Neural progenitor cell (in vitro differentiated cells): ENCODE data around the gene UBR2.

Experiments used
- EZH2 ChIP-seq: fragments of 200-600 bp; sonication (generic); IDR thresholded peaks from 2 replicates; pipeline ENCODE4 v1.6.1; 2017; ENCODE audit warnings: antibody characterized with exemption, mild to moderate bottlenecking, moderate library complexity
- TF ChIP-seq, protein P1 (sequence below): fragments of 200-600 bp; sonication (generic); IDR thresholded peaks from 2 replicates; pipeline ENCODE4 v1.5.1; 2017; ENCODE audit warnings: antibody characterized with exemption, mild to moderate bottlenecking

DNA sequence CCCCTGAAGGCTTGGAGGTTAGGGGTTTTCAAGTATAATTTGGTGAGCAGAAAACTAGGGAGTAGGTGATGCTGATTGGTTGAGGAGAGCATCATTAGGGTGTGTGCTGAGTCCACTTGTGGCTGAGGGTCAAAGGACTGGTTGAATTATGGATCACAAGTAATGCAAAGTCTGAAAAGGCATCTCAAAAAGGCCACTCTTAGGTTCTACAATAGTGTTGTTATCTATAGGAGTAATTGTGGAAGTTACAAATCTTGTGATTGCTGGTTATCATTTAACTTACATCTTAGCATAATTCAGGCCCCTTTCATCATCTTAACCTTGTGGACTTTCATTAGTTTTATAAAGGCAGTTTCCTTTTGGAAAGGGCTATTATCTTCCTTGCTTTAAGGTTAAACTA, 60.8 kb downstream of the UBR2 start:
- TF ChIP-seq, protein P1, sequence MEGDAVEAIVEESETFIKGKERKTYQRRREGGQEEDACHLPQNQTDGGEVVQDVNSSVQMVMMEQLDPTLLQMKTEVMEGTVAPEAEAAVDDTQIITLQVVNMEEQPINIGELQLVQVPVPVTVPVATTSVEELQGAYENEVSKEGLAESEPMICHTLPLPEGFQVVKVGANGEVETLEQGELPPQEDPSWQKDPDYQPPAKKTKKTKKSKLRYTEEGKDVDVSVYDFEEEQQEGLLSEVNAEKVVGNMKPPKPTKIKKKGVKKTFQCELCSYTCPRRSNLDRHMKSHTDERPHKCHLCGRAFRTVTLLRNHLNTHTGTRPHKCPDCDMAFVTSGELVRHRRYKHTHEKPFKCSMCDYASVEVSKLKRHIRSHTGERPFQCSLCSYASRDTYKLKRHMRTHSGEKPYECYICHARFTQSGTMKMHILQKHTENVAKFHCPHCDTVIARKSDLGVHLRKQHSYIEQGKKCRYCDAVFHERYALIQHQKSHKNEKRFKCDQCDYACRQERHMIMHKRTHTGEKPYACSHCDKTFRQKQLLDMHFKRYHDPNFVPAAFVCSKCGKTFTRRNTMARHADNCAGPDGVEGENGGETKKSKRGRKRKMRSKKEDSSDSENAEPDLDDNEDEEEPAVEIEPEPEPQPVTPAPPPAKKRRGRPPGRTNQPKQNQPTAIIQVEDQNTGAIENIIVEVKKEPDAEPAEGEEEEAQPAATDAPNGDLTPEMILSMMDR: no peak
- no peak for TF ChIP-seq EZH2
